PFSK-1 (cell line): Measurements from ENCODE around the gene ZFYVE19.

Experiments
- FOXP2 ChIP-seq: optimal IDR thresholded peaks from 2 replicates; pipeline ENCODE3; 2011; ENCODE audit warnings: borderline replicate concordance, control low read depth, inconsistent platforms; ENCODE audit not compliant: insufficient read depth; ENCODE audit errors: extremely low read length, extremely low read depth
- POLR2AphosphoS5 ChIP-seq: IDR thresholded peaks from 2 replicates; pipeline ENCODE4 v1.6.1; 2012; ENCODE audit warnings: low read depth, mild to moderate bottlenecking, control low read depth, low read length, moderate library complexity
- REST ChIP-seq, 2 experiments: IDR thresholded peaks; 2 replicates each; pipeline versions ENCODE4 v1.6.1 to v1.8.0; 2011 to 2012; ENCODE audit warnings: low read depth in 2 of 2, low read length in 2 of 2, control low read depth in 1 of 2, inconsistent platforms in 1 of 2, mild to moderate bottlenecking in 1 of 2, moderate library complexity in 1 of 2; ENCODE audit not compliant: insufficient read depth in 1 of 2
- SIN3A ChIP-seq: IDR thresholded peaks from 2 replicates; pipeline ENCODE4 v1.6.1; 2012; ENCODE audit warnings: mild to moderate bottlenecking, low read length, moderate library complexity, borderline replicate concordance; ENCODE audit not compliant: insufficient read depth
- TAF1 ChIP-seq: IDR thresholded peaks from 2 replicates; pipeline ENCODE4 v1.6.1; 2012; ENCODE audit warnings: low read length, control low read depth, borderline replicate concordance; ENCODE audit not compliant: insufficient read depth

Gene ZFYVE19

GRCh38 chr15:40768521-40769273, 38.2 kb upstream of the ZFYVE19 start:
- no peak for TF ChIP-seq SIN3A

DNA sequence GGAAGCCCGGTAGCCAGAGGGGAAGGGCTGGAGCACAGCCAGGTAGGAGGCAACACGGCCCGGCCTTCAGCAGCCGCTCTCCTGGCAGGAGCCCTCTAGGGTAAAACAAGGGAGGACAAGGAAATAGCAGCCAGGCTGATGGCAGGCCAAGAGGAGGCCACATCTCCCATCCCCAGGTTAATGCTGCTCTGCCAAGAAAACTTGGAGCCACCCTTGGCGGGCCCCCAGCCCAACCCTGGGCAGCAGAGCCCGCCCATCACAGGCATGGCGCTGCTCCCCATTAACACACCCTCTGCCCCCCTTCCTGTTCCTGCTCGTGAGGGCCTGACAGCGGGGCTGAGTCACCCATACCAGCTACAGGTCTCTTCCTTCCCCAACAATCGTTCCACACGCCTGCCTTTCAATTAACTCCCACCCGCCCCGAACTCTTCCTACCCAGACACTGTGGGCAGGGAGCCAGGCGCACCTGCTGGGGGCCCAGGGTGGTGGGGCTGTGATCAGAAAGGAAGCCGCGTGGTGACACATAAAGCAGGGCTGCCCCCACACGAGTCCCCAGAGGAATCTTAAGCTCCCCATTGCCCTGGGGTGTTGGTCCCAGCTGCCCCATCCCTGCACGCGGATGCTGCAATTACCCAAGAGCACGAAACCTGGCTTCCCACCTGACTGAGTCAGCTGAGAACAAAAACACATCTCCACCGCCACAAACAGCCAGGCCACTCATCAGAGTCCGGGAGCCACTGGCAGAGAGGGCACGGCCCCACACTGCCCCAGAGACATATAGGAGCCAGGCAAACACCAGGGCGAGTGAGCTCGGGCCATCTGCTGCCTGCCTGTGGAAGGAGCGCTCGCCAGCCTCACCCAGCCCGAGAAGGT, 37.4 kb upstream of the ZFYVE19 start, which contains the start of gene C15orf62:
Gene C15orf62, plus strand, starts transcription at position 707 of the 873 bp plus-strand sequence. CDS start 516 bp downstream, outside the sequence.
- TF ChIP-seq FOXP2 (no peak), POLR2AphosphoS5 (no peak), TAF1 (no peak), REST (IDR thresholded peaks at IDR 0.05; ENCODE audit: insufficient read depth in 1 of 2, low read depth in 2 of 2, low read length in 2 of 2) (no peak), SIN3A (0 out of 2 replicates have a peak, but pooled peaks have one; percentile 11)

- TF ChIP-seq FOXP2: no peak
- no peak for TF ChIP-seq TAF1
- TF ChIP-seq REST (IDR thresholded peaks at IDR 0.05; ENCODE audit: insufficient read depth in 1 of 2, low read depth in 2 of 2, low read length in 2 of 2): no peak
- TF ChIP-seq SIN3A: no peak
- TF ChIP-seq POLR2AphosphoS5: no peak
These were observed 36.7 kb upstream of the ZFYVE19 start for GRCh38 chr15:40770147-40770721.

DNA sequence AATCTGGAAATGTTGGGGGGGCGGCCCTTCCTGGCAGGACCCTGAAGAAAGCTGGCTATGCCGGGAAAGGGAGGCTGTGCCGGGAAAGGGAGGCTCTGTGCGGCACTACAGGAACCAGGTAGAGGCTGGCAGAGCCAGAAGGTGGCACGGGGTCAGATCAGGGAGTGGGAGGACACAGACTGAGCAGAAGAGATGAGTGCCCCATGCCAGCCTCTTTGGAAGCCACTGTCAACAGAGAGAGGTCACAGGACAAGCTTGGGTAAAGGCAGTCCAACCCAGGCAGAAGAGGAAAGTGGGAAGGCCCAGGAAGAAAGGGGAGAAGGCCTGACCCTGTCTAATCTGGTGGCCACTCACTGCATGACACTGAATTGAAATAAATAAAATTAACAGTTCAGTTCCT, 35.6 kb upstream of the ZFYVE19 start:
- TF ChIP-seq SIN3A (no peak), FOXP2 (no peak), TAF1 (no peak), REST (IDR thresholded peaks at IDR 0.05; ENCODE audit: insufficient read depth in 1 of 2, low read depth in 2 of 2, low read length in 2 of 2) (no peak), POLR2AphosphoS5 (no peak)

DNA sequence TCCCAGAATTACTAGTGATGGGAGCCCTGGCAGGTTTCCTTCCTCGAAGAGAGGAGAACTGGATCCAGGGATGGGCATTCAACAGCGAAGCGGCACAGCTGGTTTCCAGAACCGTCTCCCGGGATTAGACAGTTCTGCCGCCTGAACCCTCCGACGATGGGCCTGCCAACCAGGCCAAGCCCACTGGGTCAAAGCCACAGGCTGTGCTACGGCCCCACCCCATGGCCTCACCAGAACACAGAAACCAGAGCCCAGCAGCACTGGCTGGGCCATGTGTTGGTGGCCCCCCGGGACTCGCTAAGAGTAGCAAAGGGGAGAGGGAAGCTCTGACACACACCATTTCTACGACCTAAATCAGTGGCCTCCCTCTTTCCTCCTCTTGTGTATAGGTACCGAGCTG, 34.9 kb upstream of the ZFYVE19 start:
- TF ChIP-seq FOXP2 (no peak), POLR2AphosphoS5 (no peak), TAF1 (no peak), SIN3A (no peak), REST (IDR thresholded peaks at IDR 0.05; ENCODE audit: insufficient read depth in 1 of 2, low read depth in 2 of 2, low read length in 2 of 2) (no peak)
